ENCODE results near the gene FBXL16. TPM values are rescaled to one million over a fixed set of nuclear protein-coding genes. Genes with fewer than 3 reads are reported as not detected.

The FBXL16 gene
- total RNA-seq, 1 donor from 2014 or later: 0.46 TPM

GRCh38 chr16:719815-720446 lies 14.3 kb upstream of the FBXL16 start:
- peak; percentile 40 for TF ChIP-seq CTCF (conservative IDR thresholded peaks at IDR 0.05; ENCODE audit: low read depth, low read length)
- no peak for DNase-seq (ENCODE audit: low read depth)
- peak overlapping the region; percentile 88 for H3K4me3 ChIP-seq (ENCODE audit: low read depth, low read length)

- TF ChIP-seq CTCF (conservative IDR thresholded peaks at IDR 0.05; ENCODE audit: low read depth, low read length): no peak
- H3K4me3 ChIP-seq (ENCODE audit: low read depth, low read length): no peak overlapping the region
- DNase-seq (ENCODE audit: low read depth): no peak
Observed at GRCh38 chr16:718922-719321, 13.3 kb upstream of the FBXL16 start.

DNA sequence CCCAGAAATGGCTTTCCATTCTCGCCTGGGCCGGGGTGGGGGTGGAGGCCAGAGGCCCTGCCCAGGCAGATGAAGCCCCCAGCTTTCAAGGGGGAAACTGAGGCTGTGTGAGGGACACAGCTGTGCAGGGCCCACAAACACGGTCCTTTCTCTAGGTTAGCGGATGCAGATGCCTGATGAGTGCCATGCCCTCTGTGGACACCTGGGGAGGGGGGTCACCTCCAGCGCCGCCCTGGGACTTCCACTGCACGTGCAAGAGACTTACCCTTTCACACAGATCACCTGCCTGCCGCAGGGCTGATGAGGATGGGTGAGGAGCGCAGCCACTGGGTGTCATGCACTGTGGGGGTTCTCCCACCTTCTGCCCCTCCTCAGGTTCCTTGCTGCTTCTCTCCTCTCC lies 12.8 kb upstream of the FBXL16 start:
- no peak for DNase-seq (ENCODE audit: low read depth)
- no peak overlapping the region for H3K4me3 ChIP-seq (ENCODE audit: low read depth, low read length)
- no peak for TF ChIP-seq CTCF (conservative IDR thresholded peaks at IDR 0.05; ENCODE audit: low read depth, low read length)

- DNase-seq (ENCODE audit: low read depth): no peak
- no peak for TF ChIP-seq CTCF (conservative IDR thresholded peaks at IDR 0.05; ENCODE audit: low read depth, low read length)
- no peak overlapping the region for H3K4me3 ChIP-seq (ENCODE audit: low read depth, low read length)
Observed at GRCh38 chr16:717450-718245, 12.0 kb upstream of the FBXL16 start.

GRCh38 chr16:716768-717325 lies 11.2 kb upstream of the FBXL16 start:
- TF ChIP-seq CTCF (conservative IDR thresholded peaks at IDR 0.05; ENCODE audit: low read depth, low read length): no peak
- no peak overlapping the region for H3K4me3 ChIP-seq (ENCODE audit: low read depth, low read length)

GRCh38 chr16:716200-716568 lies 10.6 kb upstream of the FBXL16 start:
- no peak for TF ChIP-seq CTCF (conservative IDR thresholded peaks at IDR 0.05; ENCODE audit: low read depth, low read length)
- peak overlapping the region; percentile 69 for H3K4me3 ChIP-seq (ENCODE audit: low read depth, low read length)
- no peak for DNase-seq (ENCODE audit: low read depth)

More at GRCh38 chr16:716768-717325, 11.2 kb upstream of the FBXL16 start:
- no peak for DNase-seq (ENCODE audit: low read depth)
